PFSK-1 (cell line): Measurements from ENCODE around the gene PLG.

Source experiments
- POLR2AphosphoS5 ChIP-seq: IDR thresholded peaks from 2 replicates; pipeline ENCODE4 v1.6.1; 2012; ENCODE audit warnings: low read depth, mild to moderate bottlenecking, control low read depth, low read length, moderate library complexity
- SIN3A ChIP-seq: IDR thresholded peaks from 2 replicates; pipeline ENCODE4 v1.6.1; 2012; ENCODE audit warnings: mild to moderate bottlenecking, low read length, moderate library complexity, borderline replicate concordance; ENCODE audit not compliant: insufficient read depth
- TAF1 ChIP-seq: IDR thresholded peaks from 2 replicates; pipeline ENCODE4 v1.6.1; 2012; ENCODE audit warnings: low read length, control low read depth, borderline replicate concordance; ENCODE audit not compliant: insufficient read depth
- TF ChIP-seq, protein P1 (sequence below), 2 experiments: IDR thresholded peaks; 2 replicates each; pipeline versions ENCODE4 v1.6.1 to v1.8.0; 2011 to 2012; ENCODE audit warnings: low read depth in 2 of 2, low read length in 2 of 2, control low read depth in 1 of 2, inconsistent platforms in 1 of 2, mild to moderate bottlenecking in 1 of 2, moderate library complexity in 1 of 2; ENCODE audit not compliant: insufficient read depth in 1 of 2

PLG gene

GRCh38 chr6:160801418-160801817 lies 99.4 kb downstream of the PLG start:
- TF ChIP-seq, protein P1, sequence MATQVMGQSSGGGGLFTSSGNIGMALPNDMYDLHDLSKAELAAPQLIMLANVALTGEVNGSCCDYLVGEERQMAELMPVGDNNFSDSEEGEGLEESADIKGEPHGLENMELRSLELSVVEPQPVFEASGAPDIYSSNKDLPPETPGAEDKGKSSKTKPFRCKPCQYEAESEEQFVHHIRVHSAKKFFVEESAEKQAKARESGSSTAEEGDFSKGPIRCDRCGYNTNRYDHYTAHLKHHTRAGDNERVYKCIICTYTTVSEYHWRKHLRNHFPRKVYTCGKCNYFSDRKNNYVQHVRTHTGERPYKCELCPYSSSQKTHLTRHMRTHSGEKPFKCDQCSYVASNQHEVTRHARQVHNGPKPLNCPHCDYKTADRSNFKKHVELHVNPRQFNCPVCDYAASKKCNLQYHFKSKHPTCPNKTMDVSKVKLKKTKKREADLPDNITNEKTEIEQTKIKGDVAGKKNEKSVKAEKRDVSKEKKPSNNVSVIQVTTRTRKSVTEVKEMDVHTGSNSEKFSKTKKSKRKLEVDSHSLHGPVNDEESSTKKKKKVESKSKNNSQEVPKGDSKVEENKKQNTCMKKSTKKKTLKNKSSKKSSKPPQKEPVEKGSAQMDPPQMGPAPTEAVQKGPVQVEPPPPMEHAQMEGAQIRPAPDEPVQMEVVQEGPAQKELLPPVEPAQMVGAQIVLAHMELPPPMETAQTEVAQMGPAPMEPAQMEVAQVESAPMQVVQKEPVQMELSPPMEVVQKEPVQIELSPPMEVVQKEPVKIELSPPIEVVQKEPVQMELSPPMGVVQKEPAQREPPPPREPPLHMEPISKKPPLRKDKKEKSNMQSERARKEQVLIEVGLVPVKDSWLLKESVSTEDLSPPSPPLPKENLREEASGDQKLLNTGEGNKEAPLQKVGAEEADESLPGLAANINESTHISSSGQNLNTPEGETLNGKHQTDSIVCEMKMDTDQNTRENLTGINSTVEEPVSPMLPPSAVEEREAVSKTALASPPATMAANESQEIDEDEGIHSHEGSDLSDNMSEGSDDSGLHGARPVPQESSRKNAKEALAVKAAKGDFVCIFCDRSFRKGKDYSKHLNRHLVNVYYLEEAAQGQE (IDR thresholded peaks at IDR 0.05; ENCODE audit: insufficient read depth in 1 of 2, low read depth in 2 of 2, low read length in 2 of 2) = no peak
- TF ChIP-seq SIN3A (no peak), TAF1 (no peak), POLR2AphosphoS5 (no peak)
